Measurements from ENCODE around the gene ALAS1.
"Not testable (repeated sequence)": the region's sequence is repeated elsewhere in the genome, so short reads cannot be mapped to it uniquely, and the experiment has no call there.

ALAS1 gene

GRCh38 chr3:52197842-52198625 is at the start of gene ALAS1:
Gene ALAS1, plus strand, starts transcription at chr3:52198160. Its CDS starts 1,082 bp downstream, at chr3:52199242.
- peaks cover 39% of the 10 kb centered on the region for H3K4me1 ChIP-seq (ENCODE audit: insufficient read depth, low read length)

DNA sequence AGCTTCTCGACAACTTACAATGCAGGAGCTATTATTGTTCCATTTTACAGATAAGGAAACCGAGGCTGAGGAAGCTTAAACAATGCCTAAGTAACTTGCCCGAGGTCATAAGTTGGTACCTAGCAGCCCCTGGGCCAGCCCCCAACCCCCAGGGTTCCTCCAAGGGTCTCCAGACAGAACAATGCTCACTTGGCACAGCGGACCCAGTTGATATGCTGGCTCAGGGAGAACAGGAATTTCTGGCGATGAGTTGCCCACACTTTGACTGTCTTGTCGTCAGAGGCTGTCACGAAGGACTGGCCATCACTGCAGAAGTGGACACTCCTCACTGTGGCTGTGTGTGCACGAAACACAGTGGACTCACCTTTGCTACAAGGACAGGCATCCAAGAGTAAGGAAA is 48.9 kb upstream of the ALAS1 start:
- Histone ChIP-seq H3K36me3 (ENCODE audit: insufficient read depth, low read length) (no peaks in the 10 kb centered on the region), H3K4me1 (ENCODE audit: insufficient read depth, low read length) (peaks cover 10% of the 10 kb centered on the region), H3K27me3 (ENCODE audit: control insufficient read depth in 1 of 2, insufficient read depth in 2 of 2, low read length in 2 of 2) (no peaks in the 10 kb centered on the region), H3K27ac (ENCODE audit: low read depth, low read length) (no peak overlapping the region), H3K9me3 (ENCODE audit: low read length) (no peaks in the 10 kb centered on the region), H3K9ac (ENCODE audit: low read length) (no peak overlapping the region), H3K4me3 (ENCODE audit: low read depth in 1 of 2, low read length in 2 of 2) (no peak overlapping the region)

More at GRCh38 chr3:52197842-52198625, at the start of gene ALAS1:
- peak within 1 kb of the TSS; percentile 79 for H3K27ac ChIP-seq (ENCODE audit: low read depth, low read length)
- H3K36me3 ChIP-seq (ENCODE audit: insufficient read depth, low read length): peaks cover 32% of the 10 kb centered on the region
- no peaks in the 10 kb centered on the region for H3K9me3 ChIP-seq (ENCODE audit: low read length)
- peak within 1 kb of the TSS; percentile 85 for H3K9ac ChIP-seq (ENCODE audit: low read length)
- H3K27me3 ChIP-seq (ENCODE audit: control insufficient read depth in 1 of 2, insufficient read depth in 2 of 2, low read length in 2 of 2): no peaks in the 10 kb centered on the region
- H3K4me3 ChIP-seq (ENCODE audit: low read depth in 1 of 2, low read length in 2 of 2): peak within 1 kb of the TSS; percentile 90 to 95

GRCh38 chr3:52149726-52150125 is 48.2 kb upstream of the ALAS1 start:
- no peak overlapping the region for H3K4me3 ChIP-seq (ENCODE audit: low read depth in 1 of 2, low read length in 2 of 2)
- no peak overlapping the region for H3K27ac ChIP-seq (ENCODE audit: low read depth, low read length)
- no peaks in the 10 kb centered on the region for H3K9me3 ChIP-seq (ENCODE audit: low read length)
- H3K4me1 ChIP-seq (ENCODE audit: insufficient read depth, low read length): peaks cover 9% of the 10 kb centered on the region
- H3K27me3 ChIP-seq (ENCODE audit: control insufficient read depth in 1 of 2, insufficient read depth in 2 of 2, low read length in 2 of 2): no peaks in the 10 kb centered on the region
- H3K9ac ChIP-seq (ENCODE audit: low read length): no peak overlapping the region
- no peaks in the 10 kb centered on the region for H3K36me3 ChIP-seq (ENCODE audit: insufficient read depth, low read length)

GRCh38 chr3:52150357-52150756 is 47.6 kb upstream of the ALAS1 start:
- no peak overlapping the region for H3K27ac ChIP-seq (ENCODE audit: low read depth, low read length)
- H3K4me1 ChIP-seq (ENCODE audit: insufficient read depth, low read length): peaks cover 9% of the 10 kb centered on the region
- no peaks in the 10 kb centered on the region for H3K27me3 ChIP-seq (ENCODE audit: control insufficient read depth in 1 of 2, insufficient read depth in 2 of 2, low read length in 2 of 2)
- H3K4me3 ChIP-seq (ENCODE audit: low read depth in 1 of 2, low read length in 2 of 2): no peak overlapping the region
- H3K9ac ChIP-seq (ENCODE audit: low read length): no peak overlapping the region
- H3K36me3 ChIP-seq (ENCODE audit: insufficient read depth, low read length): no peaks in the 10 kb centered on the region
- no peaks in the 10 kb centered on the region for H3K9me3 ChIP-seq (ENCODE audit: low read length)

DNA sequence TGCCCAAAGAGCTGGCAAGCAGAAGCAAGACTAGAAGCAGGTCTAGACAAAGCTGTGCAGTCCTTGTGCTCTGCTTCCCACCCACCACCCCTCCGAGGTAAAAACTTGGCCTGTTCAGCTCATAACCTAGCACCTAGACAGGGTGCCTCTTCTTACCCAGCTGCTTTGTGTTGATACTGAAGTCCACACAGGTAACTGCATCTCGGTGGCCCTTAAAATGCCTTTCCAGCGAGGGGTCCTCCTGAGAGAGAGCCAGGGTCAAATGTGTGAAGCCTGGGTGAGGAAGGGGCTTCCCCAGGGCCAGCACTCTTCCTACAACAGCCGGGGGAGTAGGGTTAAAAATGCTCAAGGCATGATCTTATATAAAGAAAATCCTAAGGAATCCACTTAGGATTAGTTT is 47.1 kb upstream of the ALAS1 start:
- Histone ChIP-seq H3K4me3 (ENCODE audit: low read depth in 1 of 2, low read length in 2 of 2) (no peak overlapping the region), H3K36me3 (ENCODE audit: insufficient read depth, low read length) (no peaks in the 10 kb centered on the region), H3K9me3 (ENCODE audit: low read length) (no peaks in the 10 kb centered on the region)

GRCh38 chr3:52151991-52152390 is 46.0 kb upstream of the ALAS1 start:
- H3K36me3 ChIP-seq (ENCODE audit: insufficient read depth, low read length); H3K9ac ChIP-seq (ENCODE audit: low read length); H3K27me3 ChIP-seq (ENCODE audit: control insufficient read depth in 1 of 2, insufficient read depth in 2 of 2, low read length in 2 of 2); H3K27ac ChIP-seq (ENCODE audit: low read depth, low read length); H3K9me3 ChIP-seq (ENCODE audit: low read length); H3K4me1 ChIP-seq (ENCODE audit: insufficient read depth, low read length); H3K4me3 ChIP-seq (ENCODE audit: low read depth in 1 of 2, low read length in 2 of 2): not testable (repeated sequence)

More for the DNA sequence above, 47.1 kb upstream of the ALAS1 start:
- Histone ChIP-seq H3K4me1 (ENCODE audit: insufficient read depth, low read length) (peaks cover 9% of the 10 kb centered on the region), H3K9ac (ENCODE audit: low read length) (no peak overlapping the region), H3K27ac (ENCODE audit: low read depth, low read length) (no peak overlapping the region), H3K27me3 (ENCODE audit: control insufficient read depth in 1 of 2, insufficient read depth in 2 of 2, low read length in 2 of 2) (no peaks in the 10 kb centered on the region)

DNA sequence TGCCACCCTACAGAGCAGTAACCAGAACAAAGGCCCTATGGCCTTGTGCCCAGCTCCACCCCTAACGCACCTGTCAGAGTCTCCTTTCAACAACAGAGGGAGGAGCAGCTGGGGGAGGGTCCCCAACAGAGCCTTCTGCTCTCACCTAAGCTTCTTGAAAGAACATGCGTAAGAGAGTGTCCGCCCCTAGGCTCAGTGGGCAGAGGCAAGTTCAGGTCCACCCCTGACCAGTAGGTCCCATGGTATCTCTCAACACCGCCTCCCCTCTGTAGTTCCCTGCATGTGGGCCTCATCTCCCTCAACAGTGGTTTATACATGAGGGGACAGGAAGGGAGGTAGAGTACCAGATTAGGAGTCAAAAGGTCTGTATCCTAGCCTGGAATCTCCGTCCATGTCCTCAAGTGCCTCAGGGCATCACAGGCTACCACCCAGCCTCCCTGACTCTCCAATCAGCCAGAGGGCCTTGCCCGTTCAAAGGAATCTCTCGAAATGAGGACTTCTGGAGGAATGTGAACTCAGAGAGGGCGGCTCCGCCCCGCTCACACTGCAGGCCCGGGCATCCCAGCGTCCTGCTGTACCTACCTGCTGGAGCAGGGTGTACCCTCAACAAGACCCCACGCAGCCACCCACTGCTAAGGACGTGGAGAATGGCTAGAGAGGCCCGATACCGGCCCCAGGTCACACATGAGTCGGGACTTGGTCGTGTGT is 44.4 kb upstream of the ALAS1 start:
- H3K27me3 ChIP-seq (ENCODE audit: control insufficient read depth in 1 of 2, insufficient read depth in 2 of 2, low read length in 2 of 2): no peaks in the 10 kb centered on the region
- H3K36me3 ChIP-seq (ENCODE audit: insufficient read depth, low read length): no peaks in the 10 kb centered on the region
- H3K27ac ChIP-seq (ENCODE audit: low read depth, low read length): peak overlapping the region; percentile 95
- no peaks in the 10 kb centered on the region for H3K9me3 ChIP-seq (ENCODE audit: low read length)
- peak overlapping the region; percentile 64 to 70 for H3K4me3 ChIP-seq (ENCODE audit: low read depth in 1 of 2, low read length in 2 of 2)
- H3K4me1 ChIP-seq (ENCODE audit: insufficient read depth, low read length): peaks cover 9% of the 10 kb centered on the region
- no peak overlapping the region for H3K9ac ChIP-seq (ENCODE audit: low read length)

- H3K27me3 ChIP-seq (ENCODE audit: control insufficient read depth in 1 of 2, insufficient read depth in 2 of 2, low read length in 2 of 2): no peaks in the 10 kb centered on the region
- peak within 1 kb of the TSS; percentile 12 for H3K9ac ChIP-seq (ENCODE audit: low read length)
- peaks cover 9% of the 10 kb centered on the region for H3K4me1 ChIP-seq (ENCODE audit: insufficient read depth, low read length)
- no peaks in the 10 kb centered on the region for H3K9me3 ChIP-seq (ENCODE audit: low read length)
- H3K4me3 ChIP-seq (ENCODE audit: low read depth in 1 of 2, low read length in 2 of 2): peak within 1 kb of the TSS; percentile 64 to 70
- H3K36me3 ChIP-seq (ENCODE audit: insufficient read depth, low read length): no peaks in the 10 kb centered on the region
- H3K27ac ChIP-seq (ENCODE audit: low read depth, low read length): peak within 1 kb of the TSS; percentile 95
Measured at GRCh38 chr3:52154135-52155094, 43.5 kb upstream of the ALAS1 start, which contains the start of gene POC1A. Gene POC1A, minus strand, starts transcription at chr3:52154423. Its CDS starts 51 bp downstream, at chr3:52154372.

GRCh38 chr3:52155912-52156311 is 42.0 kb upstream of the ALAS1 start:
- Histone ChIP-seq H3K9me3 (ENCODE audit: low read length) (no peaks in the 10 kb centered on the region), H3K27ac (ENCODE audit: low read depth, low read length) (no peak overlapping the region), H3K36me3 (ENCODE audit: insufficient read depth, low read length) (no peaks in the 10 kb centered on the region), H3K4me1 (ENCODE audit: insufficient read depth, low read length) (peaks cover 9% of the 10 kb centered on the region), H3K9ac (ENCODE audit: low read length) (no peak overlapping the region), H3K4me3 (ENCODE audit: low read depth in 1 of 2, low read length in 2 of 2) (no peak overlapping the region), H3K27me3 (ENCODE audit: control insufficient read depth in 1 of 2, insufficient read depth in 2 of 2, low read length in 2 of 2) (no peaks in the 10 kb centered on the region)

GRCh38 chr3:52159503-52159902 is 38.5 kb upstream of the ALAS1 start:
- Histone ChIP-seq H3K9ac (ENCODE audit: low read length) (no peak overlapping the region), H3K4me3 (ENCODE audit: low read depth in 1 of 2, low read length in 2 of 2) (no peak overlapping the region), H3K36me3 (ENCODE audit: insufficient read depth, low read length) (no peaks in the 10 kb centered on the region), H3K27me3 (ENCODE audit: control insufficient read depth in 1 of 2, insufficient read depth in 2 of 2, low read length in 2 of 2) (no peaks in the 10 kb centered on the region), H3K27ac (ENCODE audit: low read depth, low read length) (no peak overlapping the region), H3K9me3 (ENCODE audit: low read length) (no peaks in the 10 kb centered on the region), H3K4me1 (ENCODE audit: insufficient read depth, low read length) (no peaks in the 10 kb centered on the region)
